NCI-H524 (cell line): ENCODE results near the gene COL21A1.

Source experiments
- DNase-seq, 2 experiments: peaks; one replicate each; lab custom pipeline; 2025; lab: John Stamatoyannopoulos, UW

Gene COL21A1

DNA sequence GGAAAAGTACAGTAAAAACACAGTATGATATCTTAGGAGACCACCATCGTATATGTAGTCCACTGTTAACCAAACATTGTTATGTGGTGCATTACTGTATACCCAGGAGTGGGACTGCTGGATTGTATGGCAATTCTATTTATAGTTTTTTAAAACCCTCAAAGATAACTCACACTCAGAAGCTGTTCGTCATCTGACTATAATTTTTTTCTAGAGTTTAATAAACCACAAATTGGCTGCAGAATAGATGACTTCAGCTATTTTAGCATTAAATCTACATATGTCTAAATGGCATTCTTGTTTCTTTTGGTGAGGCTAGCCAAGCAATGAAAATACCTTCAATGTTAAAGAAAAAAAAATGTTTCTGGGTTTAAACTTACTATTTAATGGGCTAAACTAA lies 237.7 kb downstream of the COL21A1 start:
- no peak for DNase-seq
